ENCODE data around the gene PPM1B. TPM values are rescaled to one million over a fixed set of nuclear protein-coding genes. Genes with fewer than 3 reads are reported as not detected.
A peak's percentile ranks its signal among the peaks of the same experiment; 100 is the strongest.

The PPM1B gene
- total RNA-seq, 4 donors from 2014 or later = 35.1 to 72.6 (median 61.5) TPM

- WGBS, 2 donors = 96 to 97% methylated on average over 4 of the region's 4 CpGs
- TF ChIP-seq EP300 (IDR thresholded peaks at IDR 0.05) (no peak), POLR2A (IDR thresholded peaks at IDR 0.05) (no peak), CTCF (IDR thresholded peaks at IDR 0.05) (no peak)
- no peaks in the 10 kb centered on the region for H3K27me3 ChIP-seq
- H3K9me3 ChIP-seq = no peaks in the 10 kb centered on the region
- H3K4me1 ChIP-seq = peaks cover 0 to 65% (median 27%) of the 10 kb centered on the region in 4 donors
- H3K4me3 ChIP-seq = no peak overlapping the region
- no peaks in the 10 kb centered on the region for H3K36me3 ChIP-seq
- H3K27ac ChIP-seq = peak overlapping the region in 2 of 4 donors; percentile 4 to 99
- no peak for DNase-seq (ENCODE audit: low spot score in 2 of 2)
Observed at GRCh38 chr2:44172576-44172975, 3.9 kb downstream of the PPM1B start.

- H3K4me3 ChIP-seq = no peak overlapping the region
- H3K27ac ChIP-seq = no peak overlapping the region
- DNase-seq (ENCODE audit: low spot score in 2 of 2) = no peak
- H3K27me3 ChIP-seq = no peaks in the 10 kb centered on the region
- no peaks in the 10 kb centered on the region for H3K9me3 ChIP-seq
- TF ChIP-seq POLR2A (IDR thresholded peaks at IDR 0.05) = no peak
- TF ChIP-seq CTCF (IDR thresholded peaks at IDR 0.05) = no peak
- TF ChIP-seq EP300 (IDR thresholded peaks at IDR 0.05) = no peak
- peaks cover 0 to 89% (median 8%) of the 10 kb centered on the region in 4 donors for H3K4me1 ChIP-seq
- H3K36me3 ChIP-seq = peaks cover 0 to 9% (median 0%) of the 10 kb centered on the region in 3 donors
Observed at GRCh38 chr2:44178950-44179349, 10.3 kb downstream of the PPM1B start.

DNA sequence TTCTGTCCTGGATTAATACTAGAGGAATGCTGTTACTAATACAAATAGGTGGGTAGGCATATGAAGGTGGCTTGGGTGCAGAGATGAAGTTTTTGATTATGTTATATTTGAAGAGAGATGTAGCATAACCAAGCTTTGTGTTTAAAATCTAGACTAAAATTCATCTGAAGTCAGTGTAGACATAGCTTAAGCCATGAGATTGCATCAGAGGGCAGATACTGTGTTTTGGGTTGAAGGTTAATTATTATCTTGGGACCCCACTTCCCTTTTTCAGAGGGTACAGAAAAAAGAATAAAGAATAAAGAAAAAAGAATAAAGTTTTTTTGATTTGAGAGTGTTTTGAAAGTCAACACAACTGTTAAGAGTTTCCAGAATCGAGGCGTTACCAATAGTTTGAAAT is 13.0 kb downstream of the PPM1B start:
- Histone ChIP-seq H3K4me3 (no peak overlapping the region), H3K27ac (no peak overlapping the region), H3K4me1 (peaks cover 0 to 91% (median 0%) of the 10 kb centered on the region in 4 donors), H3K36me3 (peaks cover 0 to 9% (median 0%) of the 10 kb centered on the region in 3 donors), H3K9me3 (no peaks in the 10 kb centered on the region), H3K27me3 (no peaks in the 10 kb centered on the region)
- WGBS, 2 donors = 71 to 85% methylated on average over 2 of the region's 2 CpGs
- TF ChIP-seq CTCF (IDR thresholded peaks at IDR 0.05) = no peak
- no peak for TF ChIP-seq EP300 (IDR thresholded peaks at IDR 0.05)
- DNase-seq (ENCODE audit: low spot score in 2 of 2) = no peak

- no peak overlapping the region for H3K27ac ChIP-seq
- TF ChIP-seq EP300 (IDR thresholded peaks at IDR 0.05) (no peak), CTCF (IDR thresholded peaks at IDR 0.05) (no peak), POLR2A (IDR thresholded peaks at IDR 0.05) (no peak)
- no peaks in the 10 kb centered on the region for H3K27me3 ChIP-seq
- 55 to 61% methylated on average over 3 of the region's 3 CpGs for WGBS, 2 donors
- no peak overlapping the region for H3K4me3 ChIP-seq
- no peaks in the 10 kb centered on the region for H3K9me3 ChIP-seq
- H3K4me1 ChIP-seq = peaks cover 0 to 83% (median 0%) of the 10 kb centered on the region in 4 donors
- DNase-seq (ENCODE audit: low spot score in 2 of 2) = no peak
- peaks cover 0 to 9% (median 0%) of the 10 kb centered on the region in 3 donors for H3K36me3 ChIP-seq
Observed at GRCh38 chr2:44184106-44184505, 15.4 kb downstream of the PPM1B start.

DNA sequence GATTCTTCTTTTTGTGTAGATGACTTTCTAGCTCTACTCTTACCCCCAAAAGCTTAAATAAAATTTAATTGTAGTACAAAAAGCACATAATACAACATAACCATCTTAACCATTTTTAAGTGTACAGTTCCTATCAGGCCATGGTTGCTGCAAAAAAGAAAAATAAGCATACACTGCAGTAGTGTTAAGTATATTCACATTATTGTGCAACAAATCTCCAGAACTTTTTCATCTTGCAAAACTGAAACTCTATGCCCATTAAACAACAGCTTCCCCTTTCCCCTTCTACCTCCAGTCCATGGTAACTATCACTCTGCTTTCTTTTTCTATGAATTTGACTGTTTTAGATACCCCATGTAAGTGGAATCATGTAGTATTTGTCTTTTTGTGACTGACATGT is 18.1 kb downstream of the PPM1B start:
- TF ChIP-seq CTCF (IDR thresholded peaks at IDR 0.05) = no peak
- no peak for TF ChIP-seq POLR2A (IDR thresholded peaks at IDR 0.05)
- no peak for TF ChIP-seq EP300 (IDR thresholded peaks at IDR 0.05)
- Histone ChIP-seq H3K9me3 (no peaks in the 10 kb centered on the region), H3K27me3 (no peaks in the 10 kb centered on the region), H3K27ac (no peak overlapping the region), H3K4me3 (no peak overlapping the region), H3K4me1 (peaks cover 0 to 71% (median 0%) of the 10 kb centered on the region in 4 donors), H3K36me3 (no peaks in the 10 kb centered on the region)
- no peak for DNase-seq (ENCODE audit: low spot score in 2 of 2)
